AG09309 (cell line): Measurements from ENCODE around the gene MGAT4A.
"Not testable (repeated sequence)": the region's sequence is repeated elsewhere in the genome, so short reads cannot be mapped to it uniquely, and the experiment has no call there.

Experiments used
- DNase-seq: peaks from one replicate; pipeline ENCODE4 v3.0.0-alpha.2; 2010; ENCODE audit warnings: low read depth
- H3K4me3 ChIP-seq: 2 replicates; pipeline ENCODE4 v1.5.1; 2011; ENCODE audit warnings: mild to moderate bottlenecking, low read depth, low read length, moderate library complexity; ENCODE audit not compliant: control insufficient read depth
- TF ChIP-seq, protein P1 (sequence below): IDR thresholded peaks from 2 replicates; pipeline ENCODE4 v1.5.1; 2011; ENCODE audit warnings: mild to moderate bottlenecking, low read depth, low read length, inconsistent platforms; ENCODE audit not compliant: insufficient read depth, control insufficient read depth; ENCODE audit errors: missing control alignments

Gene MGAT4A

DNA sequence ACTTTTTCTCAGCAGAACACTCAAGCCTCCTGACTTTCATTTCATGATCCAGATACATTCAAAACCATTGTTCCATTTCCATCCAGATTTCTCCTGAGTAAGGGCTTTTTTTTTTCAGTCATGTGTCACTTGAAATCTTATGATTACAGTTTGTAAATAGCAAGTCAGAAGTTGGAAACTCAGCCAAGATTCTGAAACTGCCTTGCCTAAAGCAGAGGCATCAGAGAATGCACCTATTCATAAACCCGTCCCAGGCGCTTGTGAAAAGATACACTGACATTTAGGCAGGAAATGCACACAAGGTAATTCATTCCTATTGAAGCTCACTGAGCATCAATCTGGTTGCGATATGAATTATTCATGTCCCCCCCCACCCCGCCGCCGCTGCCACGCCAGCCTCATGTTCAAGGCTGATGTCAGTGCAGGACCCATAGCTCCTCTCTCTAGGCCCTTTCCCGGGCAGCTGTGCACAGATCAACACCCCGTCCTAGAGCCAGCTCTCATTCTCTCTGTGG is 30.4 kb upstream of the MGAT4A start:
- no peak overlapping the region for H3K4me3 ChIP-seq
- TF ChIP-seq, protein P1, sequence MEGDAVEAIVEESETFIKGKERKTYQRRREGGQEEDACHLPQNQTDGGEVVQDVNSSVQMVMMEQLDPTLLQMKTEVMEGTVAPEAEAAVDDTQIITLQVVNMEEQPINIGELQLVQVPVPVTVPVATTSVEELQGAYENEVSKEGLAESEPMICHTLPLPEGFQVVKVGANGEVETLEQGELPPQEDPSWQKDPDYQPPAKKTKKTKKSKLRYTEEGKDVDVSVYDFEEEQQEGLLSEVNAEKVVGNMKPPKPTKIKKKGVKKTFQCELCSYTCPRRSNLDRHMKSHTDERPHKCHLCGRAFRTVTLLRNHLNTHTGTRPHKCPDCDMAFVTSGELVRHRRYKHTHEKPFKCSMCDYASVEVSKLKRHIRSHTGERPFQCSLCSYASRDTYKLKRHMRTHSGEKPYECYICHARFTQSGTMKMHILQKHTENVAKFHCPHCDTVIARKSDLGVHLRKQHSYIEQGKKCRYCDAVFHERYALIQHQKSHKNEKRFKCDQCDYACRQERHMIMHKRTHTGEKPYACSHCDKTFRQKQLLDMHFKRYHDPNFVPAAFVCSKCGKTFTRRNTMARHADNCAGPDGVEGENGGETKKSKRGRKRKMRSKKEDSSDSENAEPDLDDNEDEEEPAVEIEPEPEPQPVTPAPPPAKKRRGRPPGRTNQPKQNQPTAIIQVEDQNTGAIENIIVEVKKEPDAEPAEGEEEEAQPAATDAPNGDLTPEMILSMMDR = no peak
- DNase-seq = no peak

DNA sequence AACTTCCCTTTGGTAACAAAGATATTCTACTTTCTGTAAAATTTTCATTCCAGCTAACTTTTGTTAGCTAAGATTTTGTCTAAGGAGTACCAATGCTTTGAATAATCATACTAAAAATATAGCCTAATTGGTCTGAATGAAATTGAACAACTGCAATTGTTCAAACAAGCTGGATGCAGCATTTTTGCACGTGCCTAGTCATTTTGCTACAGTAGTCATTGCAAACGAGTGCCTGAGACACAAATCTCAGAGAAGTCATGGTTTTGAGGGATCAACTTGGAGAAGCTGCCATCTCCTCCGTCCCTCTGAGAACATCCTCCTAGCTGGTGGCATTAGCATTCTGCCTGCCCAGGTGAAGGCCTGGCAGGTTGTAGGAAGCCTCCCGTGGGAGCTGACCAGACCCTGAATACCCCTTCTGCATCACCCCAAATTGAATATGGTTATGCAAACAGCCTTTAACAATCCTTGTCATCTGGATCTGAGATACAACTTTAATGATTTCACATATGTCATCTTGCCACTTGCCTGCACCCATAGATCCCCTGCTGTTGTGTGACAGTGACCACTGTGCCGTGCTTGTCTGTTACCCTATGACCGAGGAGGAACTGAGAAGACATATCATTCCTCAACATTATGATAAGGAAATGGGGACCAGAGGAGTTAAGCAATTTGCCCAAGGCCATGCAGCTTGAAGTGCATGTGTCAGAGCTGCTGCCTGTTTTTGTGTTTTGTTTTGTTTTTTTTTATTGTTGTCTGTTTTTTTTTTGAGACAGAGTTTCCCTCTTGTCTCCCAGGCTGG is 29.1 kb upstream of the MGAT4A start:
- TF ChIP-seq, protein P1 = no peak
- DNase-seq = no peak
- H3K4me3 ChIP-seq = no peak overlapping the region

DNA sequence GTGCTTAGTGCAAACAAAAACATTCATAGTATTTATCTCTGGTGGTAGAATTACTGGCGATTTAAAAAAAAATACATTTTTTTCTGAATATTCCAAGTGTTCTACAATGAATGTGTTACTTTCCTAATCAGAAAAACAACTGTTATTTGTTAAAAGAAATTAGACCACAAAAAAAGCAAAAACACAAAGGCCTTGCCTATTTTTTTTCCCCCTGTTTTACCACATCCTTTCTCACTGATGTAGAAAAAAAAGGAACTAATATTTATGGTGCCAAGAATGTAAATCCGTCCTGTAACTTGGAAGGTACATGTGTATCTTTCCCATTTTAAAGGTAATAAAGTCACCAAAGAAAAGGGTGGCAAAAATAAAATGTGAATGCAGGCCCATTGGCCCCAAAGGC is 28.4 kb upstream of the MGAT4A start:
- DNase-seq = no peak
- no peak overlapping the region for H3K4me3 ChIP-seq
- TF ChIP-seq, protein P1 = no peak

DNA sequence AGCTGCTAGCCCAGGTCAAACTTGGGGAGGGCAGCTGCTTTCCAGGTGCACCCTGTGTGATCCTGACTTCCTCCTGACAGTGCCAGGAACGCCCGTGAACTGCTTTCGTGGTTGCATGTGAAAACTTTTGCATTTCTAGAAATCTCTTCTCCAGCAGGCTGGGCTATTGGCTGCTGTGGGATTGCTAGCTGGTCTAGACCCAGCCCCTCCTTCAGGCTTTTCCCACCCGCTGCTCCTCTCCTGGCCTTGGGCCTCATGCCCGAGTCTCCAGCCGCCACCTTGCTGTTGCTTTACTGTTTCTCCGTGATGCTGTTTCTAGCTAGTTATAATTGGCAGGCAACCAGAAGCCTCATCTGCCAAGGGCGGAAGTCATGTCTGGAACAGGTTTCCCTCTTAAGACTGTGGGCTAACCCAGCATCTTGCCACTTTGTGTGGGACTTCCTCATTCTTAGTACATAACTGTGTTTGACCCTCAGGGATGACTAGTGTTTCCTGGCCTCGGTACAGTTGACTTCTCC is 27.0 kb upstream of the MGAT4A start:
- DNase-seq = peak; percentile 73
- TF ChIP-seq, protein P1 = no peak
- no peak overlapping the region for H3K4me3 ChIP-seq

DNA sequence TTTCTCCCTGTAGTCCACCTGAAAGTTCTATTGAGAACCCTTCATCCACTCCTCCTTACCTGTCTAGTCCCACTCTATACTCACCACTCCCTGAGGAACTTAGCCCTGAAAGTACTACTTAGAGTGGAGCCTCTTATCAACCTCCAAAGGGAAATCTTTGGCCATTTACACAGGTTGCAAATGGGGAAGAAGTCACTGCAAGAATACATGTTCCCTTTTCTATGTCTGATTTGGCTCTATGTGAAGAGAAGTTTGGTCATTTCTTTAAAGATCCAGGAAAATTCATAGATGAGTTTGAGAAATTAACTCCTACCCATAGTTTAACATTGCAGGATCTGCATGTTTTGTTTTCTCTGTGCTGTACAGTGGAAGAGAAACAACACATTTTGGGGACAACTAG is 22.9 kb upstream of the MGAT4A start:
- no peak overlapping the region for H3K4me3 ChIP-seq
- DNase-seq = no peak
- TF ChIP-seq, protein P1 = no peak

DNA sequence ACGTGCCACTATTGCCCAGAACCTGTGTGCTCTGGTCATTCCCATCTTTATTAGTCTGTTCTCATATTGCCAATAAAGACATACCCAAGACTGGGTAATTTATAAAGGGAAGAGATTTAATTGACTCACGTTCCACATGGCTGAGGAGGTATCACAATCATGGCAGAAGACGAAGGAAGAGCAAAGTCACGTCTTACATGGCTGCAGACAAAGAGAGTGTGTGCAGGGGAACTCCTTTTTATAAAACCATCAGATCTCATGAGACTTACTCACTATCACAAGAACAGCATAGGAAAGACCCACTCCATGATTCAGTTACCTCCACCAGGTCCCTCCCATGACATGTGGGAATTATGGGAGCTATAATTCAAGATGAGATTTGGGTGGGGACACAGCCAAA is 21.8 kb upstream of the MGAT4A start:
- DNase-seq, H3K4me3 ChIP-seq: not testable (repeated sequence)

DNA sequence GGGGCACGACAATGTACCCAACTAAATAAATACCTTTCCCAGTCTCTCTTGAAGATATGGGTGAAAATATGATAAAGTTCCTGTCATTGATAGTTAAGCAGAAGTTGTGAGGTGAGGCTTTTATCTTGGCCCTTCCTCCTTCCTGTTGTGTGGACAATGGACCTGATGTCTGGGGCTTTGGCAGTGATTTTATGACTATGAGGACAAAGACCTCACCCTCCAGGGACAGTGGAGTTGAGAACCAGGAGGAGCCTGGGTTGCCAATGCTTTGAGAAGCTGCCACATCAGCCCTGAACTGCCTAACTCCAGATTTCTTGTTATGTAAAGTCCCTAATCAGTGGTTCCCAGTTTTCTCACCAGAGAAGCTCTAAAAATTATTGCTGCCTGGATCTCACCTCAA is 20.8 kb upstream of the MGAT4A start:
- TF ChIP-seq, protein P1 = no peak
- no peak for DNase-seq
- no peak overlapping the region for H3K4me3 ChIP-seq
